PC-9 (cell line): Measurements from ENCODE around the gene SLC10A2. TPM values are rescaled to one million over a fixed set of nuclear protein-coding genes. Genes with fewer than 3 reads are reported as not detected.

Experiments used
- BruUV-seq: library from RNA; stranded (reverse); fragments of 400-500 nt; replicated peaks from 2 replicates; lab custom pipeline; 2021; lab: Mats Ljungman, UMichigan
- CTCF ChIA-PET: fragments of 300-600 bp; sonication (Branson Sonifier 250); formaldehyde crosslinking; loops from one replicate; lab custom pipeline; 2022; ENCODE audit warnings: antibody characterized with exemption; lab: Charles Lee
- POLR2A ChIA-PET: fragments of 300-600 bp; sonication (Branson Sonifier 250); formaldehyde crosslinking; loops from one replicate; lab custom pipeline; 2022; ENCODE audit warnings: antibody characterized with exemption; ENCODE audit not compliant: unreplicated experiment; lab: Charles Lee
- DNase-seq, 2 experiments: peaks; one replicate each; pipeline versions ENCODE4 v3.0.0 to v3.0.0-alpha.2; 2015 to 2022; ENCODE audit warnings: mixed read lengths in 1 of 2
- H2AFZ ChIP-seq: fragments of 200-600 bp; sonication (generic); 2 replicates; pipeline ENCODE4 v1.8.1; 2017; ENCODE audit warnings: antibody characterized with exemption
- H3F3A ChIP-seq: fragments of 200-600 bp; sonication (generic); 2 replicates; pipeline ENCODE4 v1.8.1; 2017; ENCODE audit warnings: antibody characterized with exemption, mild to moderate bottlenecking, low read depth; ENCODE audit not compliant: insufficient read depth
- H3K27ac ChIP-seq: fragments of 200-600 bp; sonication (generic); 2 replicates; pipeline ENCODE4 v1.6.1; 2016; ENCODE audit warnings: mixed run types
- H3K27me3 ChIP-seq: fragments of 200-600 bp; sonication (generic); 2 replicates; pipeline ENCODE4 v1.6.1; 2016; ENCODE audit warnings: low read depth, mixed run types; ENCODE audit not compliant: insufficient read depth
- H3K36me3 ChIP-seq: fragments of 200-600 bp; sonication (generic); 2 replicates; pipeline ENCODE4 v1.6.1; 2016; ENCODE audit warnings: low read depth, mixed run types
- H3K4me1 ChIP-seq: fragments of 200-600 bp; sonication (generic); replicated peaks from 2 replicates; pipeline ENCODE4 v1.6.1; 2016; ENCODE audit warnings: mixed run types; ENCODE audit not compliant: insufficient read depth
- H3K4me2 ChIP-seq: fragments of 200-600 bp; sonication (generic); 2 replicates; pipeline ENCODE4 v1.6.1; 2017; ENCODE audit warnings: mixed run types
- H3K4me3 ChIP-seq: fragments of 200-600 bp; sonication (generic); 2 replicates; pipeline ENCODE4 v1.6.1; 2016; ENCODE audit warnings: mixed run types
- H3K79me2 ChIP-seq: fragments of 200-600 bp; sonication (generic); 2 replicates; pipeline ENCODE4 v1.6.1; 2017; ENCODE audit warnings: low read depth, mixed run types
- H3K9me2 ChIP-seq: fragments of 200-600 bp; sonication (generic); 2 replicates; pipeline ENCODE4 v1.8.1; 2017; ENCODE audit warnings: mild to moderate bottlenecking; ENCODE audit not compliant: insufficient read depth
- H3K9me3 ChIP-seq: fragments of 200-600 bp; sonication (generic); 2 replicates; pipeline ENCODE4 v1.8.1; 2016; ENCODE audit warnings: low read depth; ENCODE audit not compliant: insufficient read depth
- H4K20me1 ChIP-seq: fragments of 200-600 bp; sonication (generic); 2 replicates; pipeline ENCODE4 v1.8.1; 2017; ENCODE audit not compliant: insufficient read depth
- EZH2 ChIP-seq: fragments of 200-600 bp; sonication (generic); IDR thresholded peaks from 2 replicates; pipeline ENCODE4 v1.8.0; 2017; ENCODE audit warnings: antibody characterized with exemption, low read depth
- intact Hi-C: fragments of 100-400 bp; cut with micrococcal nuclease; formaldehyde crosslinking; loops from one replicate; pipeline ENCODE4 v1.10.0; 2022; ENCODE audit not compliant: unreplicated experiment
- total RNA-seq: library from RNA; stranded (reverse); gene quantifications from 2 replicates; pipeline ENCODE4 v1.2.3, GENCODE V29; 2021
- TF ChIP-seq, protein P1 (sequence below): fragments of 200-600 bp; sonication (generic); conservative IDR thresholded peaks from 2 replicates; pipeline ENCODE4 v1.6.1; 2017; ENCODE audit warnings: mixed run types, antibody characterized with exemption, mild to moderate bottlenecking, moderate library complexity

The SLC10A2 gene
- total RNA-seq, 1 experiment from 2014 or later, result not detected

DNA sequence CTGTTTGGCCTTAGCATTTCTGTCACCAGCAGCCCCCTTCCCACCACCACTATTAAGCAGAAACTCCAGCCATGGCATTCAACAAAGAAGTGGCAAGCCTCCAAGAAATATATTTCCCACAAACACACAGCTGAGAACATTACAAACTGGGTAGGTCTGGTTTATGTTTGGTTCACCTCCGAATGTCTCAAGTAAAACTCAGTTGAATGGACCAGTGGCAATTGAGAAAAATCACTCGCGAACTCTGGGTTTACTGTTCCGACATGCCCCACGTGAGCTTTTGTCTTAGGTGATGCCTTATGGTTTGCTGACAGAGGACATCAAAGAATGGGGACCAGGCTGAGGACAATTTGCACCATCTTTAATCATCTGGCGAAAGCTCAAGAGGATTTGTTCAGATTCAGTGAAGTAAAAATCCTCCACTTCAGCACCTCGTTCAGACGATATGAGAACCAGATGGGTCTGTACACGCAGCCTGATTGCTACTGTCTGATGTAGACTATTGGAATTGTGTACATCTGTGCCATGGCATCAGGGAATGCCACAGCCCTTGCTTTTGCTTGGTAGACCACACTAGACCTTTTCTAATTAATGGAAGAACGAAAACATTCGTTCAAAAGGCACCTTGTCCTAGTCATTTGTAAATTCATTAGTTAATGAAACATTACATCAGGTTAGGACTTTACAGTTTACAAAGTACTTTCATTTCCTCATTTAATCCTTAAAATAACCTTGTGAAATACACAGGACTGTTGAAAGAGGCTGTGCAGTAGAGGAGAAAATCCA is 59.4 kb downstream of the SLC10A2 start:
- H3K27ac ChIP-seq, result no peak overlapping the region
- no peaks in the 10 kb centered on the region for H3K27me3 ChIP-seq
- no peak for TF ChIP-seq EZH2
- peaks cover 8% of the 10 kb centered on the region for H3K4me1 ChIP-seq
- no peaks in the 10 kb centered on the region for H3K9me3 ChIP-seq
- H3K79me2 ChIP-seq, result no peaks in the 10 kb centered on the region
- DNase-seq, result no peak
- H3K4me3 ChIP-seq, result no peak overlapping the region
- no peaks in the 10 kb centered on the region for H3F3A ChIP-seq
- BruUV-seq, result no TSS peak
- POLR2A ChIA-PET, result no interaction called here
- no peak overlapping the region for H3K4me2 ChIP-seq
- intact Hi-C loops, result no loop called here
- no peaks in the 10 kb centered on the region for H3K9me2 ChIP-seq
- H2AFZ ChIP-seq, result no peak overlapping the region
- CTCF ChIA-PET, result no interaction called here
- no peaks in the 10 kb centered on the region for H3K36me3 ChIP-seq
- H4K20me1 ChIP-seq, result no peaks in the 10 kb centered on the region

DNA sequence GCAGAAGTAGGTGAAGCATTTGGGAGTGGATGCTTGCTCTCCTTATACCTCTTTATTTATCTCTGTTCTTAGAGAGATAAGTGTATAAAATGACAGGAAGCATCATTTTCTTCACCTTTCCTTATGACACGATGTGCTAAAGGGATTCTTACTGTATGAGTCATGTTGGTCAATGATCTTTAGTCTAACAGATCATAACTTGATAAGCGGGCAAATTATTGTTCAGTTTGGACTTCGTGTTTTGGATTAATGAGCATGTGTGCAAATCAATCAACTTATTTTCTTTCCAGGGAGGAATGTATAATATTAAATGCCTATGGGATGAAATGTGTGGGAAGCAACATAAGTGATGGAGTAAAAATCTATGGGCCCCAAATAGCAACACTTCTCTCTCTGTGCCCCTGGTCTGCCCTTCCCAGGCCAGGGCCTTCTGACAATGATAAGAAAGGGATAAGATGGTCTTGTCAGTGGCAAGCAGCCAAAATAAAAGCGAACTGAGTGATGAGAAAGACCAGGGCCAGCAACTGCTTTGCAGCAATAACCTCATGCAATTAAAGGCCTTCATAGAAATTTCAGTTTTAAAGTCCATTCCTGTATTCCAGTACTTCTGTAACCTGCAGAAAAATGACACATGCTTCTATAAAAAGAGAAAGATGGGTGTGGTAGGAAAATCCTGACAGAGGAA is 61.4 kb downstream of the SLC10A2 start:
- no peaks in the 10 kb centered on the region for H3K36me3 ChIP-seq
- no peak overlapping the region for H2AFZ ChIP-seq
- no peaks in the 10 kb centered on the region for H3K27me3 ChIP-seq
- no peak for DNase-seq
- H4K20me1 ChIP-seq, result no peaks in the 10 kb centered on the region
- no TSS peak for BruUV-seq
- POLR2A ChIA-PET, result no interaction called here
- H3K9me3 ChIP-seq, result no peaks in the 10 kb centered on the region
- no peaks in the 10 kb centered on the region for H3F3A ChIP-seq
- intact Hi-C loops, result no loop called here
- CTCF ChIA-PET, result no interaction called here
- no peaks in the 10 kb centered on the region for H3K9me2 ChIP-seq
- H3K4me3 ChIP-seq, result no peak overlapping the region
- no peak overlapping the region for H3K4me2 ChIP-seq
- no peaks in the 10 kb centered on the region for H3K79me2 ChIP-seq
- peaks cover 8% of the 10 kb centered on the region for H3K4me1 ChIP-seq
- no peak overlapping the region for H3K27ac ChIP-seq
- TF ChIP-seq EZH2, result no peak
- TF ChIP-seq, protein P1, sequence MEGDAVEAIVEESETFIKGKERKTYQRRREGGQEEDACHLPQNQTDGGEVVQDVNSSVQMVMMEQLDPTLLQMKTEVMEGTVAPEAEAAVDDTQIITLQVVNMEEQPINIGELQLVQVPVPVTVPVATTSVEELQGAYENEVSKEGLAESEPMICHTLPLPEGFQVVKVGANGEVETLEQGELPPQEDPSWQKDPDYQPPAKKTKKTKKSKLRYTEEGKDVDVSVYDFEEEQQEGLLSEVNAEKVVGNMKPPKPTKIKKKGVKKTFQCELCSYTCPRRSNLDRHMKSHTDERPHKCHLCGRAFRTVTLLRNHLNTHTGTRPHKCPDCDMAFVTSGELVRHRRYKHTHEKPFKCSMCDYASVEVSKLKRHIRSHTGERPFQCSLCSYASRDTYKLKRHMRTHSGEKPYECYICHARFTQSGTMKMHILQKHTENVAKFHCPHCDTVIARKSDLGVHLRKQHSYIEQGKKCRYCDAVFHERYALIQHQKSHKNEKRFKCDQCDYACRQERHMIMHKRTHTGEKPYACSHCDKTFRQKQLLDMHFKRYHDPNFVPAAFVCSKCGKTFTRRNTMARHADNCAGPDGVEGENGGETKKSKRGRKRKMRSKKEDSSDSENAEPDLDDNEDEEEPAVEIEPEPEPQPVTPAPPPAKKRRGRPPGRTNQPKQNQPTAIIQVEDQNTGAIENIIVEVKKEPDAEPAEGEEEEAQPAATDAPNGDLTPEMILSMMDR, result no peak

DNA sequence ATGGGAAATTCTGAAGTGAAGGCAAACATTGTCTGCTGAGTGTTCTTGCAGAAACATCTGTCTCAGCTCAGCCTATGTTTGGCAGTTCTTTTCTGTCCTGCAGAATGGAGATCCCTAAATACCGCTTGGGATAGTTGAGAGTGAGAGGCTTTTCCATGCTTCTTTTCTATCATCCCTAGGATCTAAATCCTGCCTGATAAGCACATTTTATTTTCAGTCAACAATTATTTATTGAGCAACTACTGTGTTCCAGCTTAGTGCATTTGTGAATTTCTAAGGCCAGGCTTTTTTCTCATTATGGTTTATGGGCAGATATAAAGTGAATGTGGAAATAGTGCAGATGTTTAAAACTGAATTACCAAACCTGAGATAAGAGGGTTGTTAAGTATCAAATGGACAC is 62.6 kb downstream of the SLC10A2 start:
- BruUV-seq, result no TSS peak
- Histone ChIP-seq H3K79me2 (no peaks in the 10 kb centered on the region), H3K9me2 (no peaks in the 10 kb centered on the region), H3K27me3 (no peaks in the 10 kb centered on the region), H3K4me1 (peaks cover 8% of the 10 kb centered on the region), H3F3A (no peaks in the 10 kb centered on the region), H3K4me3 (no peak overlapping the region), H3K27ac (no peak overlapping the region), H3K4me2 (no peak overlapping the region), H2AFZ (no peak overlapping the region), H4K20me1 (no peaks in the 10 kb centered on the region), H3K9me3 (no peaks in the 10 kb centered on the region), H3K36me3 (no peaks in the 10 kb centered on the region)
- intact Hi-C loops, result no loop called here
- CTCF ChIA-PET, result no interaction called here
- no peak for TF ChIP-seq EZH2
- DNase-seq, result no peak
- POLR2A ChIA-PET, result no interaction called here

DNA sequence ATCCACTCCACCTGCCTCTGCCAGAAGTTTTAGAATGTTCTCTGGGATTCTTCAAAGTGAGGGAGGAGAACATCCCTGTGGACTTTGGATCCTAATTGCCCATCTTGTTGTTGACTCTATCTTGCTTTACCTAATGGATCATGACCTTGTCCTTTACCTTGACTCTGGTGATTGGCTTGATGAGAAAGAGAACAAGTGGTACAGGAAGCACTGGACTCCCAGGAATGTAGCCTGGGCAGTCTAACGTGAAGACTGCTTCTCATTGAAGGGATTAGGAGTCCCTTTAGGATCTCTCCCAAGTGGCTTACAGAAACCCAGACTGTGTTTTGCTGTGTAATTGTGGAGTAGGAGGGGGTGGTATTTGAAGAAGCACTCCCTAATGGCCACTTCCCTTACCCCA is 63.9 kb downstream of the SLC10A2 start:
- intact Hi-C loops, result no loop called here
- Histone ChIP-seq H3K9me3 (no peaks in the 10 kb centered on the region), H2AFZ (no peak overlapping the region; the same call in 1 of the 2 replicates), H3F3A (no peaks in the 10 kb centered on the region), H3K4me1 (peaks cover 8% of the 10 kb centered on the region), H3K4me2 (0 out of 2 replicates have a peak overlapping the region, but pooled peaks have one; percentile 2), H3K79me2 (no peaks in the 10 kb centered on the region), H3K36me3 (no peaks in the 10 kb centered on the region), H4K20me1 (no peaks in the 10 kb centered on the region), H3K4me3 (no peak overlapping the region), H3K27ac (no peak overlapping the region), H3K9me2 (no peaks in the 10 kb centered on the region), H3K27me3 (no peaks in the 10 kb centered on the region)
- DNase-seq, result peak; percentile 18 to 61
- BruUV-seq, result no TSS peak
- TF ChIP-seq, protein P1, result no peak
- TF ChIP-seq EZH2, result no peak
- ChIA-PET POLR2A (no interaction called here), CTCF (no interaction called here)
